Measurements from ENCODE around the gene FHIT.

FHIT gene

GRCh38 chr3:59922192-59922591 lies 1329.1 kb downstream of the FHIT start:
- POLR2A ChIA-PET (ENCODE audit: low non-redundant PET): no interaction called here
- H3K27ac ChIP-seq: no peak overlapping the region
- no peak for DNase-seq (ENCODE audit: low spot score)
- no peak for TF ChIP-seq CTCF (conservative IDR thresholded peaks at IDR 0.05; ENCODE audit: low read depth)
- CTCF ChIA-PET: no interaction called here

- POLR2A ChIA-PET (ENCODE audit: low non-redundant PET): no interaction called here
- DNase-seq (ENCODE audit: low spot score): no peak
- no peak for TF ChIP-seq CTCF (conservative IDR thresholded peaks at IDR 0.05; ENCODE audit: low read depth)
- H3K27ac ChIP-seq: no peak overlapping the region
- CTCF ChIA-PET: no interaction called here
Measured at GRCh38 chr3:59920822-59921221, 1330.4 kb downstream of the FHIT start.

GRCh38 chr3:59919586-59919985 lies 1331.7 kb downstream of the FHIT start:
- CTCF ChIA-PET: no interaction called here
- POLR2A ChIA-PET (ENCODE audit: low non-redundant PET): no interaction called here
- H3K27ac ChIP-seq: no peak overlapping the region
- no peak for DNase-seq (ENCODE audit: low spot score)
- no peak for TF ChIP-seq CTCF (conservative IDR thresholded peaks at IDR 0.05; ENCODE audit: low read depth)

- POLR2A ChIA-PET (ENCODE audit: low non-redundant PET): no interaction called here
- CTCF ChIA-PET: no interaction called here
- DNase-seq (ENCODE audit: low spot score): no peak
- H3K27ac ChIP-seq: no peak overlapping the region
- TF ChIP-seq CTCF (conservative IDR thresholded peaks at IDR 0.05; ENCODE audit: low read depth): no peak
Measured at GRCh38 chr3:59914251-59914650, 1337.0 kb downstream of the FHIT start.

GRCh38 chr3:59913645-59914044 lies 1337.6 kb downstream of the FHIT start:
- TF ChIP-seq CTCF (conservative IDR thresholded peaks at IDR 0.05; ENCODE audit: low read depth): no peak
- no peak for DNase-seq (ENCODE audit: low spot score)
- POLR2A ChIA-PET (ENCODE audit: low non-redundant PET): no interaction called here
- H3K27ac ChIP-seq: no peak overlapping the region
- CTCF ChIA-PET: no interaction called here

- CTCF ChIA-PET: no interaction called here
Measured at GRCh38 chr3:59908701-59909100, 1342.6 kb downstream of the FHIT start.

More at GRCh38 chr3:59908701-59909100, 1342.6 kb downstream of the FHIT start:
- no peak for DNase-seq (ENCODE audit: low spot score)
- no peak overlapping the region for H3K27ac ChIP-seq
- TF ChIP-seq CTCF (conservative IDR thresholded peaks at IDR 0.05; ENCODE audit: low read depth): no peak
- POLR2A ChIA-PET (ENCODE audit: low non-redundant PET): no interaction called here
